ENCODE data around the gene TSPAN33. TPM values are rescaled to one million over a fixed set of nuclear protein-coding genes. Genes with fewer than 3 reads are reported as not detected.

TSPAN33 gene
- total and polyA plus RNA-seq, 9 of the 15 experiments (the other 6 are each of a cell fraction or from before 2014, with no cell fraction given), result 0.03 to 1.5 (median 0.23) TPM; not detected in 2

GRCh38 chr7:129150199-129150996 lies 5.9 kb downstream of the TSPAN33 start (continued):
- peak; percentile 84; the same call in 1 of the 2 replicates for TF ChIP-seq STAT6 (CRISPR knock-in tag; IDR thresholded peaks at IDR 0.05)
- TF ChIP-seq XRCC3 (IDR thresholded peaks at IDR 0.05), result no peak
- TF ChIP-seq NR4A1 (CRISPR knock-in tag; IDR thresholded peaks at IDR 0.05), result no peak
- TF ChIP-seq NR4A1 (tag; IDR thresholded peaks at IDR 0.05), result peak; percentile 96
- no peak for TF ChIP-seq KDM4B (IDR thresholded peaks at IDR 0.05; ENCODE audit: borderline replicate concordance in 2 of 2, low read depth in 1 of 2)
- no peak for TF ChIP-seq ZNF174 (CRISPR knock-in tag; IDR thresholded peaks at IDR 0.05)
- TF ChIP-seq BACH1 (tag; IDR thresholded peaks at IDR 0.05), result 0 out of 2 replicates have a peak, but pooled peaks have one; percentile 26
- no peak for TF ChIP-seq STAT5B (CRISPR knock-in tag; IDR thresholded peaks at IDR 0.05)
- peak; percentile 62 for TF ChIP-seq CXXC5 (CRISPR knock-in tag; IDR thresholded peaks at IDR 0.05)
- no peak for TF ChIP-seq NFXL1 (CRISPR knock-in tag; IDR thresholded peaks at IDR 0.05)
- TF ChIP-seq HDAC6 (IDR thresholded peaks at IDR 0.05; ENCODE audit: low read depth, low read length), result no peak
- no peak for TF ChIP-seq BRF2 (IDR thresholded peaks at IDR 0.05; ENCODE audit: borderline replicate concordance, insufficient read depth, insufficient read length)
- TF ChIP-seq HSF4 (CRISPR knock-in tag; IDR thresholded peaks at IDR 0.05; ENCODE audit: borderline replicate concordance), result no peak
- TF ChIP-seq LEF1 (IDR thresholded peaks at IDR 0.05), result no peak
- no peak for TF ChIP-seq ILF3 (IDR thresholded peaks at IDR 0.05; ENCODE audit: borderline replicate concordance)
- no peak for TF ChIP-seq THAP7 (CRISPR knock-in tag; IDR thresholded peaks at IDR 0.05)
- TF ChIP-seq THRB (CRISPR knock-in tag; conservative IDR thresholded peaks at IDR 0.05), result peak; percentile 95
- TF ChIP-seq SIRT6 (IDR thresholded peaks at IDR 0.05; ENCODE audit: low read depth, low read length), result no peak
- TF ChIP-seq NCOA4 (IDR thresholded peaks at IDR 0.05; ENCODE audit: partially characterized antibody), result peak; percentile 74
- no peak for TF ChIP-seq NR3C1 (CRISPR knock-in tag; IDR thresholded peaks at IDR 0.05)
- TF ChIP-seq RBM15 (IDR thresholded peaks at IDR 0.05; ENCODE audit: insufficient read depth, low read length), result no peak
- peak; percentile 52; the same call in 1 of the 2 replicates for TF ChIP-seq GATAD2B (IDR thresholded peaks at IDR 0.05; ENCODE audit: borderline replicate concordance)

All from K562 (cell line).